ENCODE results near the gene HIGD1B.

Gene HIGD1B

DNA sequence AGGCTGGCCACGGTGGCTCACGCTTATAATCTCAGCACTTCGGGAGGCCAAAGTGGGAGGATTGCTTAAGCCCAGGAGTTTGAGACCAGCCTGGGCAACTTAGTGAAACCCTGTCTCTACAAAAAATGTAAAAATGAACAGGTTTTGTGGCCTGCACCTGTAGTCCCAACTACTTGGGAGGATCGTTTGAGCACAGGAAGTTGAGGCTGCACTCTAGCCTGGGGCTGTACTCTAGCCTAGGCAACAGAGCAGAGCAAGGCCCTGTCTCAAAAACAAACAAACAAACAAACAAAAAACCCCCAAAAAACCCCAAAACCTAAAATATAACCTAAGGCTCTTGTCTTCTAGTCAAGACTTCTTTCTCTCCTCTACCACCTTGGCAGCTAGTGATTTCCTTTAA, 7.4 kb upstream of the HIGD1B start:
- FAIRE-seq, result no peak

DNA sequence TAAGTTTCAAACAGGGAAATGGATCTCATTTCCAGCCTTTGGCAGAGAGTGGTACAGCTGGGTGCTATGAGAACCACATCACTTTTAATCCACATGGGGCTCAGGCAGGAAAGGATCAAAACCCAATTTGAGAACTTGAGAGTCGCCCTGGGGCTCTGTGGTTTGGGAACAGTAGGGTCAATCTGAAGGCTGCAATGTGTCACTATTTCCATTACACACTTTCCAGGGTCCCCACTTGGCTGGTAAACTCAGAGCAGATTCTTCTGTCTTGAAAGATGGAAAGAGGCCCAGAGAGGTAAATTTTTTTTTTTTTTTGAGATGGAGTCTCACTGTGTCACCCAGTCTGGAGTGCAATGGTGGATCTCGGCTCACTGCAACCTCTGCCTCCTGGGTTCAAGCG, 6.7 kb upstream of the HIGD1B start:
- no peak for FAIRE-seq

DNA sequence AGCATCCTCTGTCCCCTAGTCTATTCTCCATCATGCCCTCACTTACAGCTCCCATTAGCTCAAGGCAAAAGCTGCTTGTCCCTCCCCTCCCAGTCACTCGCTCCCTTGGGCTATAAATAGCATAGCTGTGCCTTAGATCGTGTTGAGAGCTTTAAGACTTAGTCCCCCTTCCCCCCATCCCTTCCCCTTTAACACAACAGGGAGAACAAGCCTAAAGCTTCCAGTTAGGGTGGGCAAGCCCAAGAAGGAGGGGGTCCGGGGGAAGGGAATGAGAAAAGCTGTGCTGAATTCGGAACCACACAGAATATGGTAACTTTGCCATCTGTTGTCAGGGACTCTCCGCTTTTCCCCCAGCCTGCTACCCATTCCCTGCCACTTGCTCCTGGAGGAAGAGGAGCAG, 4.9 kb upstream of the HIGD1B start:
- FAIRE-seq, result no peak

DNA sequence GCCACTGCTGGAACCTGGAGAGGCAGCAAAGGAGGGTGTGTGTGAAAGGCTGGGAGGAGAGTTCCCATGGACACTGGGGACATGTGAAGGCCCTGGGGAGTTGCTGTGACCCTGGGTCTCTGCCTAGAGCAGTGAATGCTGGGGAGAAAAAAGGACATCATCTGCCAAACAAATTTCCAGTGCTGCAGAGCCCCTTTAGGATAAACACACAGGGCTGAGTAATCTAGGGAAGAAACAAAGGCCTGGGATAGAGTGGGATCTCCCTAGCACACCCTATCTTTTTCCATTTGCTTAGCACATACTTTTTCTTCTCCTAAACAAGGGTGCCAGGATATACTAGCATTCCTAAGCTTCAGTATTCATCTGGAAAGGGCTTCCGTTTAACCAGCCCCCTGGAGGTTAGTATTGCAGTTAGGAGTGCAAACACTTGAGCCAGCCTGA, 3.3 kb upstream of the HIGD1B start:
- no peak for FAIRE-seq

DNA sequence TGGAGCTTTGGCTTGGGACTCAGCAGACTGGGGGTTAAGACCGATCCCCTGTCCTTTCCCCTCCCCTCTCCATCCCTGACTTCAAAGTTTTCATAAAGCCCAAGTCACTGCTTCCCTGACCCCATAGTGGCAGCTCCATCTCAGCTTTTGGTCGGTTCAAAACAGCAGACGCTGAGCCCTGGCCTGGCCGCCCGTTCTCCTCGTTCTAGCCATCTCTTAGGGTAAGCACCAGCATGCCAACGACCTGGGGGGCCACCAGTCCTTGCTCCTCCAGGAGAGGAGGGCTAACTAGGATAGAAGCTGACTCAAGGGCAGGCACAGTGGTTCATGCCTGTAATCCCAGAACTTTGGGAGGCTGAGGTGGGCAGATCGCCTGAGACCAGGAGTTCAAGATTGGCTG, 1.5 kb upstream of the HIGD1B start:
- no peak for FAIRE-seq

DNA sequence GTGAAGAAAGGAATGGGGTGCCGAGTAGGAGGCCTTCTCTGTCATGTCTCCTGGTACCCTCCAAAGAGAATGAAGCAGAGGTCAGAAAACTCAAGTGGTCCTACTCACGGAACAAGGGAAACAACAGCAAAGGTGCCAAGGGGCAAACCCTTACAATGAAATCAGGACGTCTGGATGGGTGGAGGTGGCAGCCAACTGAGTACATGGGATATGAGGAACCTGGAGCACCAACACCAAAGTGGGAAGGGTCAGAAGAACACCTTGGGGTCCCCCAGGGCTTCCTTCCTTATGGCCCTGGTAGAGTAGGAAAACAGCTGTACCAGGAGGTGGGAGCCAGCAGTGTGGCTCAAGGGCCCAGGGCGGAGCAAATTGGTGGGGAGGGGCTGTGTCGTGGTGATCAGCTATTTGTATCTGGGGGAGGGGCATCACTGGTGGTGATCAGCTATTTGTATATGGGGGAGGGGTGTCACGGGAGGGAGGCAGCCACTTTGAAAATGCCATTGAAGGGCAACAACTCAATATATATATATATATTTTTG, 643 bp downstream of the HIGD1B start:
- FAIRE-seq, result no peak

DNA sequence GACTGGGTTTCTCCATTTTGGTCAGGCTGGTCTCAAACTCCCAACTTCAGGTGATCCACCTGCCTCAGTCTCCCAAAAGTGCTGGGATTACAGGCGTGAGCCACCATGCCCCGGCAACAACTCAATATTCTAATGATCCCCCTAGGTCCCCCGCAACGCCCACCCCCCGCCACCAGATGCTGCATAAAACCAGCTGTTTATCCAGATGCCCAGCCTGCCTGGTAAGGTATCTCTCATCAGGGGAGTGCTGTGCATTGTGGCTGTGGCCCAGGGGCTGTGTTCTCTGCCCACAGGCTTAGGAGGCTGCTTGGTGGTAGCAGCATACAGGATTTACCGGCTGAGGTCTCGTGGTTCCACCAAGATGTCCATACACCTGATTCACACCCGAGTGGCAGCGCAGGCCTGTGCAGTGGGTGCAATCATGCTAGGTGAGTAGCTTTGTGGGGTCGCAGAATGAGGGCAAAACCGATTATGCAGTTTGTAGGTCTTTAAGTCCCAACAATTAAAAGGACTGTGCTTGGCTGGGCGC, 1.3 kb downstream of the HIGD1B start:
- no peak for FAIRE-seq

DNA sequence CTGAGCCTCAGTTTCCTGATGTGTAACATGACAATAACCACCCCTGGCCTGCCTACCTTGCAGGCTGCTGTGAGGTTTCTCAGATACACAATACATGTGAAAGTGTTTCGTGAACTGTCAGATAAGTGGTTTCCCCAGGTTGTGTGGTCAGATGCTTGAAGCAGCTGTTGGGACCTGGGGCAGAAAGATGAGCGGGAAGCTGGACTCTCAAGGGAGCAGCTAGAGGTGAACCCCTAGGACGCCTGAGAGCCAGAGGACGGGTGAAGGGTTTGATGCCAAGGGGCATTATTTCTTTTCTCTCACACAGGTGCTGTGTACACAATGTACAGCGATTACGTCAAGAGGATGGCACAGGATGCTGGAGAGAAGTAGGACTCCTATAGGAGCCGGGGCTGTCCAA, 2.3 kb downstream of the HIGD1B start:
- no peak for FAIRE-seq

DNA sequence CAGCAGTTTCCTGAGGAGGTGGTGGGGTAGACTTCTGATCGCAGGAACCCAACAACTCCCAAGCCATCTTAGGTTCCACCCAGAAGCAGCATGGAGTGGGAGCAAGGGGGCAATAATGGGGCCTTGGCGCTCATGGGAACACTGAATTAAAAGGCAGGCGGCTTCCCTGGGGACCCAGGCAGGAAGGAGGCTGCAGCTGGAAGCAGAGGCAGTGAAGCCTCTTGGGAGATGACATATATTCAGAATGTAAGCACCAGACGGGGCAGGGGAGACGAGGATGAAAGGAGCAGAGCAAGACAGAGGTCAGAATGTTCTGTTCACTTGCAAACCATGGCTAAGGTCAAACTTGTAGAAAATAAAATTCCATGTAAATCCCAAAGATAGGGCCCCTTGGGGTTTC, 2.9 kb downstream of the HIGD1B start:
- FAIRE-seq, result no peak

DNA sequence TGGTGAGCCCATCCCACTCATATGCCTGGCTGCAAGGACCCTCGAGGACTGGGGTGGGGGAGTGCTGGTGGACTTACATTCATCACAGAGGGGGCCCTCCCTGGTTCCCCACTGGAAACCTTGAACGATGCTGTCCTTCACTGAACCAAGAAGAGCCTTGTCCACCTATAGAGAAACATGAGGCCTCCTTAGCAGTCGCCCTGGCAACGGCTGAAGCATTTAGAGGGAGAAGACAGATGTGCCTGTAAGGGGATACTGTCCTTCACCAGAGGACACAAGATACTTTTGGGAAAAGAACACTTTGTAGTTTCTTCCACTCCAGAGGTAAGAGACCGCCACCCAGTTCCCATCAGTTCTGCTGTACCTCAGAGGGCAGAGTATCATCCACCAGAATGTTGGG, 6.5 kb downstream of the HIGD1B start:
- no peak for FAIRE-seq

DNA sequence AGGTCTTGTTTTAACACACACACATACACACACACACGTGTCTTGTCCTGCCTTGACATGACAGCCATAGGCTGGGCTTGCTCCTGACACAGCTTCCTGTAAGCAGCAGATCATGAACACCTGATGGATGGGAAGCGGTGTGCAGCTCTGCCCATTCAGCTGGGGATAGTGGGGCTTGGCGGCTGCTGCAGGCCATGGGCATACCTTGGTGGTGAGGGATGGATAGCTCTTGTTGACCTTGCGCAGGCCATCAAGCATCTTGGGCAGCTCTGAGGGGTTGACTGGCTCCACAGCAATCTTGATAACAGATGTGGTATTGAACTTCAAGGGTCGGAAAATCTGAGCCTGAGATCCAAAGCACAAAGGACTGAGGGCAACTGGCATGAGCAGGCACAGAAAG, 12.0 kb downstream of the HIGD1B start:
- FAIRE-seq, result no peak

DNA sequence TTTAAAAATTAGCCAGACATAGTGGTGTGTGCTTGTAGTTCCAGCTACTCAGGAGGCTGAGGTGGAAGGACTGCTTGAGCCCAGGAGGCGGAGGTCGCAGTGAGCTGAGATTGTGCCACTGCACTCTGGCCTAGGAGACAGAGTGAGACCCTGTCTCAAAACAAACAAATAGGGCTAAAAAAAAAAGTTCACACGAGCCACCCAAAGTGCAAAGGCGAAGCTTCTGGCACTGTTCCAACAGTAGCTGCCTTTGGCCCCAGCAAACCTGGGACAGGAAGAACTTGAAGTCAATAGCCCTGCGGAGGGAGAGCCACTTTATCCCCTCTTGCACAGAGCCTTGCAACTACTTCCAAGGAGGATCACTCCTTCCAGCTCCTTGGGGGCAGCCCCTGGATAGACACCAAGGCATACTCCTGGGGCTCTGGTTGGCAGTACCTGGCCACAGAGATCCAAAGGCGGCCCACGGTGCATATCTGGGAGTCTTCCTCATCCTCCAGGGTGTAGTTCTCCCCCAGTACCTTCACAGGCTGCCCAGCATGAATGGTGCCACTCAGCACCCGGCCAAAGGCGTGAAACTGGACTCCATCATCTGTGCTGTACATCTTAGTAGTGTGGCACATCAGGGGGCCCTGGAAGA, 14.7 kb downstream of the HIGD1B start:
- FAIRE-seq, result no peak

DNA sequence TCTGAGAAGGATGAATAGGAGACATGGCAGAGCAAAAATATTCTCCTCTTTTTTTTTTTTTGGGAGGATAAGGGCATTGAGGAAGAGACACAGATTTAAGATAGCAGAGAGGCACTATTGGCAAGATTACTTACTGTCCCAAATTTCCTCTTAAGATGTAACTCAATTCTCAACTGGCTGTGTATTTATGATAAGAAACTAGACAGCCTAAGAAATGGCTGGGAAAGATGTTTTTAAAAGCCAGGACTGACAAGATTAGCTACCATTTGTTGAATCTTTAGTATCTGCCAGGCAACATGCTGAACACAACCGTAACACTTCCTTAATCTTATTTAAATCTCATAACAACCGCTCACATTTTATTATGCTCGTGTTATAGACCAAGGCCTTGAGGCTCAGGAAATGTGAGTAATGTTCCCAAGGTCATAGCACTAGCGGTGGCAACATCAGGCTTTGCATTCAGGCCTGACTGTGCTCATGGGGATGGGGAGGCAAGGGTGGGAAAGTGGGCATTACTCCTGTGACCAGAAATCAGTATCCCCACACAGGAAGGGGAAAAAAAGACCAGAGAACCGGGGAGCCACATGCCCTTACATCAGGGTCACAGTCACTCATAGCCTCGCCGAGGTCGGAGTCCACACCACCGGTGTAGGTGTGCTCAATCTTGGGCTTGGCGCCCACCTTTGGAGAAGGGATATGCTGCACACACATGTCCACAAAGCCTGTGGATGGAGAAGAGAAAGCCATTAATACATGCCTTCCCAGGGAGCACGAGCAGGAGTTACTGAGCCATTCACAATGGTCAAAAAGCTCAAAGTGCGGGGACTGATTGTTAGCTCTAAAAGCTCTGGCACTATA, 15.6 kb downstream of the HIGD1B start:
- no peak for FAIRE-seq

DNA sequence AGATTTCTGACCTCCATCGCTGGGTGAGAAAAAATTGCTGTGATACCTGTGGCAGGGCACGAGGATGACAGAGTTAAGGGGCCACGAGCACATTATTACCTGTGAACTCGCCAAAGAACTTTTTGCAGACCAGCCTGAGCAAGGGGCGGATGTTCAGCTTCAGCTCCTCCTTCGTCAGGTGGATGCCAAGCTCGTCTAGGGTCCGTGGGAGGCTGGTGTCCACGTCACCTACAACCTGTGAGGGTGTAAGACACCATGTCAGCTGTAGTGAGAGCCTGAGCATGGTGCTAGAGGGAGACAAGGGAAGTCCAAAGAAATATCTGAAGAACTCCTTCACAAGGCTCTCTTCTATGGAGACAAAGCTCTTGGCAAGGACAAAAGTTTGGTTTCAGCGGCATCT, 17.1 kb downstream of the HIGD1B start:
- FAIRE-seq, result no peak

DNA sequence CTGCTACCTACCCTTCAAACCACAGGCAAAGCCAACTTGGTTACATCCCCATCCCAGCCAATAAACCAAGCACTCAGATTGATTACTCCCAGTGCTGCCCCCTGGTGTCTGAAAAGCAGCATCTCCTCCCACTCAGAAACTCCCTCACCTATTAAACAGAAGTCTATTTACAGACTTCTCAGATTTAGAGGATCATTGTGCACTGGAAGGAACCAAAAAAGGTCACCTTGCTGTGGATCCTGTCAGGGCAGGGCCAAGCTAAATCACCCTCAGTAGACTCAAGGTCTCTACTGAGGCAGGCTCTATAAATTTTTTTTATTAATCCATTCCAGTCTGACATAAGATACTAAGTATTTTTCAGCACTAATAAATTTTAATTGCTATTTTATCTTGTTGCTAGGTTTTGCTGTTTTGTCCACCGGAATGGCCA, 17.6 kb downstream of the HIGD1B start:
- FAIRE-seq, result no peak

DNA sequence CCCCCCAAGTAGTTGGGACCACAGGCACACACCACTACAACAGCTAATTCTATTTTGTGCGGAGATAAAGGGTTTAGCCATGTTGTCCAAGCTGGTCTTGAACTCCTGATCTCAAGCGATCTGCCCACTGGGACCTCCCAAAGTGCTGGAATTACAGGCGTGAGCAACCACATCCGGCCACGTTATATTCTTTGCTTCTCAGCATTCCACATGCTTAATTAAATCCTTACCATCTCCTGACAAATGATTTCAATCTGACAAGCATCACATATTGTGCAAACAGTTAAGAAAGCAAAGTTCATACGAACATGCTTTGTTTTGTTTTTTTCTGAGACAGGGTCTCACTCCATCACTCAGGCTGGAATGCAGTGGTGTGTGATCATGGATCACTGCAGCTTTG, 18.2 kb downstream of the HIGD1B start:
- no peak for FAIRE-seq

DNA sequence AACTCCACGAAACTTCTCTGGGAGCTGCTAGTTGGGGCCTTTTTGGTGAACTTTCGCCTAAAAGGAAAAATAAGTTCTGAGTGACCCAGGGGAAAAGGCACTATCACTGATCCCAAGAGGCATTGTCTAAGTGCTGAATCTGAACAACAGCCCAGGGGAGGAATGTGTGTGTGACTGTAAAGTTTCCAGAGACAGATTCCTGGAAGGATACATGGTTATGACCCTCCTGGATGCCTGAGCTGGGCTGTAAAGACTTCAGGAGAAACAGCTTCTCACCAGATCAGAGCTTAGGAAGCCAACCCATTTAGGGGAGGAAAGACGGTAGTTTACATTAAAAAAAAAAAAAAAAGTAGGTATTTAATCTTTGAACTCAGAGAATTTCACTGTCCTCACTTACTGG, 20.2 kb downstream of the HIGD1B start:
- FAIRE-seq, result no peak

DNA sequence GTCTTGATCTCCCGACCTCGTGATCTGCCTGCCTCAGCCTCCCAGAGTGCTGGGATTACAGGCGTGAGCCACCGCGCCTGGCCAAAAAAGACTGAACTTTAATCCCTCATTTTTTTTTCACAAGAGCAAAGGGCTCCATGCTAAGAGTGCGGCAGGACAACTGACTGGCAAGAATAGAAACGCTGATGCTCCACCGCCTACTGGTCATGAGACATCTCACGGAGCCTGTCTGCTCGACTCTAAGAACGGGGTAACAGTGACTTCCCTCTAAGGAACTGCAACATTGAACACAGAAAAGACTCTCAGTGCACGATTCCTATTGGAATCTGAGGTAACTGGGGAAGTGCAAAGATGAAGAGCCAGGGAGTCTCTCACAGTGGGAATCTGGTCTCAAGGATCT, 23.9 kb downstream of the HIGD1B start:
- FAIRE-seq, result no peak

DNA sequence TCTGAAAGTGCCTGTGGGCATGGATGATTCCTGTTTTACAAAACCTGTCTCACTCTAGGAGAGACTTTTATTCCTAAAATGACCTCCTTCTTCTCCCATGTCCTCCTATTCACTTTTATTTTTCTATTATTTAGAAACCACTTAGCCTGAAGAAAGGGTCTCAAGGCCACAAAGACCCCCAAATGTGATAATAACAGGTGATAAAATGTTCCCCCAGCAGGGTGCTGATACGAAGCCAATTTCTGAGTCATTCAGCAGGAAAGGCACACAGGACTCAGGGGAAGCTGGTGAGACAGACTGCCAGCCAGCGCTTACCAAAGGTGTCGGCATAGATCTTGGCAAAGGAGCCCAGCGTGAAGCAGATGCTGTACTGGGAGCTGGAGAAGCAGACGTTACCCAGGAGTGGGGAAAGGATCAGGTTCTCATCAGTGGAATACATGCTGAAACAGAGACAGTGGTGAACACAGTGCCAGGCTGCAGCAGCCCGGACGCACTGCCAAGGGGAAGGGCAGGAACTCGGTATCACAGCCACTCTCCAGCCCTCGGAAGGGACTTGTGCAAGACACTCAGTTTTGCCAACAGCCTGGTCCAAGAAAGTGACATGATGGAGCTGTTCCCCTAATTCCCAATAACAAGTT, 24.6 kb downstream of the HIGD1B start:
- no peak for FAIRE-seq

DNA sequence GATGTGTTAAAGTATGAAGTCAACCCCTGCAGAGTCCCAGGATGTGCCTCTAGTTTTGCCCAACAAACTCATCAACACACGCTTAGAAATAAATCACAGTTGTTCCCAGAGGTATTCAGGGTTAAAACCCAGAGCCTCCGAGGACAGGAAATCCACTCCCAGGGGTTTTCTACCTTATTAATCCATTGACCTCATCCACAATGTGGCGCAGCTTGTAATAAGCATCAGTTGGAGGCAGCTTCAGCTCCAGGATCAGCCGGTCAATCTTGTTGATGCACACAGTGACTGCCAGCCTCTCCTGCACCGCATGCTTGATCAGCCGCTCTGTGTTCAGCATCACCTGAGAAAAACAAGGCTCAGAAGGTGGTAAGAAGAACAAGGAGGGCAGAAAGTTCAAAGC, 28.1 kb downstream of the HIGD1B start:
- no peak for FAIRE-seq

DNA sequence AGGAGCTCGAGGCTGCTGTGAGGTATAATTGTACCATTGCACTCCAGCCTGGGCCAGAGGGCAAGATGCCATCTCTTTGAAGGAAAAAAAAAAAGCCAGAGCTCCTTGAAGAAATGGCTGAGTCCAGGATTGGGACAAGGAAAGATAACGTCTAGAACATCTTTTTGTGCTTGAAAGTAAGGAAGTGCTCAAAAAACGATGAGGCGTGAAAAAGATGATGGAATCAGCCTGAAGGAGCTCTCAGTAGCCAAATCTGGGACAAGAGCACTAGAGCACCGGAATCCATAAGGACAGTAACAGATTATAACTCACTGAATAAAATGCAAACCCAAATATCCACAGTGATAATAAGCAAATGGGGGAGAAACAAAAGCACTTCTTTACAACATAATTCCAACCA, 29.4 kb downstream of the HIGD1B start:
- no peak for FAIRE-seq

DNA sequence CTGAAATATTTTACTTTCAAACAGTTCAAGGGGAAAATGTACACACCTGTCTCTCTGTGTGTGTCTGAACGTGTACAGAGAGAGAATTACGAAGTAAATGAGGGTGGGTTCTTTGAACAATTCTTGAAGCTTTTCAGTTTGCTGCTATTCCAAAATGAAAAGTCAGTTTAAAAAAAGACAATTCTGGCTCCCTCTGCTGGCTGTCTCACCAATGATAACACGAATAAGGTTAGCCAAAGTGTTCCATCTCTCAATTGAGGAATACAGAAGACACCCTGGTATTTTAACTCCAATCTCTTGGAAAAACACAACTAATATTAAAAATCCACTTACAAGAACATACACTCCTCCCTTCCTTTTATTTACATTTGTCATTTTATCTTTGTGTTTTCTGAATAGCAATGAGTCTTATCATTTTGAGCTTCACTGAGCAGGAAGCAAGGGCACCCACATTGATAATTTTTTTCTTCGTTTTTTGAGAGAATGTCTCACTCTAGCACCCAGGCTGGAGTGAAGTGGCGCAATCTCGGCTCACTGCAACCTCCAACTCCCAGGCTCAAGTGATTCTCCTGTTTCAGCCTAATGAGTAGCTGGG, 31.0 kb downstream of the HIGD1B start:
- FAIRE-seq, result peak; percentile 64

DNA sequence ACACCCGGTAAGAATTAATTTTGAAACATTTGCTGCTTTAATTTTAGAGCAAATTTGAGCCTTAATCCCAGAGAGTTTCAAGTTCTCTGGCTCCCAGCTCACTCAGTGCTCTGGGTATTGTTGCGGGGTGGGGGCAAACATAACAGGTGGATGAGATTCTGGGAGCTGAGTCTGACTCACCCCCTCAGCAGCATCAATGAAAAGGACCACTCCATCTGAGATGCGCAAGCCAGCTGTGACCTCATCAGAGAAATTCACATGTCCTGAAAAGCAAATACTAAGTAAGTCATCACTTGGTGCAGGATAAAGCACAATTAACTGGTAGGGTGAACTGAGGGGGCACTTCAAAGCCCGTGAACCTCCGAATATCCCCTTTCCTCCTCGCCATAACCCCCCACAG, 31.7 kb downstream of the HIGD1B start:
- FAIRE-seq, result no peak
